WTC11 (cell line): ENCODE data around the gene RPL39L. TPM values are rescaled to one million over a fixed set of nuclear protein-coding genes. Genes with fewer than 3 reads are reported as not detected.
"Not testable (repeated sequence)": the region's sequence is repeated elsewhere in the genome, so short reads cannot be mapped to it uniquely, and the experiment has no call there.

Source experiments
- ATAC-seq: fragments of 200-7000 bp; cut with Tn5 transposase; 2 replicates; pipeline ENCODE4 v1.10.0; 2021; ENCODE audit warnings: mild to moderate bottlenecking, moderate library complexity
- CTCF ChIA-PET: fragments of 300-600 bp; sonication (Branson Sonifier 250); formaldehyde crosslinking; loops from one replicate; lab custom pipeline; 2021; ENCODE audit warnings: antibody characterized with exemption; lab: Charles Lee
- POLR2A ChIA-PET: fragments of 350-600 bp; sonication (Branson Sonifier 250); formaldehyde crosslinking; loops from one replicate; lab custom pipeline; 2021; ENCODE audit warnings: antibody characterized with exemption; lab: Charles Lee
- DNase-seq: peaks from one replicate; pipeline ENCODE4 v3.0.0; 2021; ENCODE audit warnings: low spot score
- H3K27ac Mint-ChIP-seq: 2 replicates; pipeline ENCODE4 v1.8.0; 2021; ENCODE audit warnings: mixed read lengths
- H3K27me3 Mint-ChIP-seq: 2 replicates; pipeline ENCODE4 v1.8.0; 2021; ENCODE audit warnings: low read depth, mild to moderate bottlenecking, moderate library complexity, mixed read lengths
- H3K36me3 Mint-ChIP-seq: 2 replicates; pipeline ENCODE4 v1.8.0; 2021; ENCODE audit warnings: mixed read lengths
- H3K4me1 Mint-ChIP-seq: 2 replicates; pipeline ENCODE4 v1.8.0; 2022; ENCODE audit warnings: mixed read lengths
- H3K4me3 Mint-ChIP-seq: 2 replicates; pipeline ENCODE4 v1.8.0; 2021; ENCODE audit warnings: mild to moderate bottlenecking, moderate library complexity, mixed read lengths
- H3K9me3 Mint-ChIP-seq: 2 replicates; pipeline ENCODE4 v1.8.0; 2021; ENCODE audit warnings: mixed read lengths
- AR ChIP-seq: fragments of 250-450 bp; sonication (Bioruptor Pico); IDR thresholded peaks from 2 replicates; pipeline ENCODE4 v1.9.0; 2021; ENCODE audit warnings: mild to moderate bottlenecking
- EMX1 ChIP-seq: fragments of 250-450 bp; sonication (Bioruptor Pico); IDR thresholded peaks from 2 replicates; pipeline ENCODE4 v1.8.0; 2021; ENCODE audit warnings: mild to moderate bottlenecking
- FOXP4 ChIP-seq: sonication (generic); formaldehyde crosslinking; IDR thresholded peaks from 2 replicates; pipeline ENCODE4 v1.8.0; 2022; ENCODE audit warnings: mild to moderate bottlenecking, missing genetic modification reagents
- NFATC4 ChIP-seq: fragments of 250-450 bp; sonication (Bioruptor Pico); IDR thresholded peaks from 2 replicates; pipeline ENCODE4 v1.9.0; 2021; ENCODE audit warnings: mild to moderate bottlenecking
- NR3C1 ChIP-seq: sonication (generic); formaldehyde crosslinking; conservative IDR thresholded peaks from 2 replicates; pipeline ENCODE4 v1.8.1; 2023; ENCODE audit warnings: low read depth, mild to moderate bottlenecking, missing genetic modification reagents
- OVOL2 ChIP-seq: fragments of 250-450 bp; sonication (Bioruptor Pico); IDR thresholded peaks from 2 replicates; pipeline ENCODE4 v1.9.0; 2021; ENCODE audit warnings: mild to moderate bottlenecking, borderline replicate concordance
- PRRX2 ChIP-seq: fragments of 250-450 bp; sonication (Bioruptor Pico); IDR thresholded peaks from 2 replicates; pipeline ENCODE4 v1.8.0; 2021; ENCODE audit warnings: mild to moderate bottlenecking
- SMAD4 ChIP-seq: sonication (generic); formaldehyde crosslinking; IDR thresholded peaks from 2 replicates; pipeline ENCODE4 v1.8.0; 2022; ENCODE audit warnings: mild to moderate bottlenecking, missing genetic modification reagents
- ZNF219 ChIP-seq: sonication (generic); formaldehyde crosslinking; IDR thresholded peaks from 2 replicates; pipeline ENCODE4 v1.8.0; 2023; ENCODE audit warnings: missing genetic modification reagents, mild to moderate bottlenecking, borderline replicate concordance
- ZNF425 ChIP-seq: fragments of 250-450 bp; sonication (Bioruptor Pico); conservative IDR thresholded peaks from 2 replicates; pipeline ENCODE4 v1.9.0; 2021; ENCODE audit warnings: mild to moderate bottlenecking
- ZNF532 ChIP-seq: fragments of 250-450 bp; sonication (Bioruptor Pico); IDR thresholded peaks from 2 replicates; pipeline ENCODE4 v1.9.0; 2021; ENCODE audit warnings: mild to moderate bottlenecking, borderline replicate concordance
- ZNF671 ChIP-seq: fragments of 250-450 bp; sonication (Bioruptor Pico); IDR thresholded peaks from 2 replicates; pipeline ENCODE4 v1.8.0; 2021; ENCODE audit warnings: mild to moderate bottlenecking
- total RNA-seq: library from RNA; stranded (reverse); gene quantifications from 3 replicates; pipeline ENCODE4 v1.2.3, GENCODE V29; 2021
- TF ChIP-seq, protein P1 (sequence below): sonication (generic); formaldehyde crosslinking; conservative IDR thresholded peaks from 2 replicates; pipeline ENCODE4 v1.8.1; 2023; ENCODE audit warnings: mild to moderate bottlenecking, low read depth, missing genetic modification reagents, moderate library complexity

RPL39L gene
- total RNA-seq, 1 experiment from 2014 or later, result 78.3 TPM

DNA sequence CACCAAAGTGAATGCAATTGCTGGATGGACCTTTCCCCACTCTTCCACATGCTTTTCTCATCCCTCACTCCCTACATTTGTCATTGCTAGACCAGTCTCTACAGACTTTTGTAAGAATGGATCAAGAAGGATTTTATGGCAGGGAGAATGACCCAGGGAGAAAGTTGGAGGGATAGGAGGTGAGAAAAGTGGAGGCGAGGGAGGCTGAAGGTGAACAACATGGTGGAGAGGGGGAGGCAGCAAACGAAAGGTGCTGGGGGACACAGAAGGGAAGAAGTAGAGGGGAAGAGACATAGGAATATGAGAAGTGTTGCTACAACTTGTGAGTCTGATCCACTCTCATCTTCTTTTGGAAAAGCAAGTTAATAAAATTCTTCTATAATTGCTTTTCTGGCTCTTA lies 33.6 kb upstream of the RPL39L start:
- peaks cover 66% of the 10 kb centered on the region for H3K4me1 Mint-ChIP-seq
- ChIA-PET CTCF (interaction anchor here (0.5 to 2.1 kb wide), 2 partner anchors 8 to 19 kb away, joined by 4 to 19 read pairs; no protein-coding TSS in a partner anchor), POLR2A (no interaction called here)
- H3K4me3 Mint-ChIP-seq, result peak overlapping the region; percentile 99
- ATAC-seq (no peak), DNase-seq (no peak)
- H3K9me3 Mint-ChIP-seq, result no peaks in the 10 kb centered on the region; the same call in 1 of the 2 replicates
- peak overlapping the region; percentile 89 for H3K27ac Mint-ChIP-seq
- peaks cover 72% of the 10 kb centered on the region for H3K36me3 Mint-ChIP-seq
- H3K27me3 Mint-ChIP-seq, result no peaks in the 10 kb centered on the region; the same call in none of the 2 replicates
- TF ChIP-seq AR (peak; percentile 51; the same call in 1 of the 2 replicates), OVOL2 (CRISPR knock-in tag) (no peak), ZNF219 (CRISPR knock-in tag) (no peak), ZNF425 (CRISPR knock-in tag) (0 out of 2 replicates have a peak, but pooled peaks have one; percentile 16), SMAD4 (CRISPR knock-in tag) (no peak), FOXP4 (CRISPR knock-in tag) (no peak), NR3C1 (CRISPR knock-in tag) (no peak), NFATC4 (CRISPR knock-in tag) (0 out of 2 replicates have a peak, but pooled peaks have one; percentile 13), PRRX2 (CRISPR knock-in tag) (0 out of 2 replicates have a peak, but pooled peaks have one; percentile 35)
- TF ChIP-seq, protein P1, sequence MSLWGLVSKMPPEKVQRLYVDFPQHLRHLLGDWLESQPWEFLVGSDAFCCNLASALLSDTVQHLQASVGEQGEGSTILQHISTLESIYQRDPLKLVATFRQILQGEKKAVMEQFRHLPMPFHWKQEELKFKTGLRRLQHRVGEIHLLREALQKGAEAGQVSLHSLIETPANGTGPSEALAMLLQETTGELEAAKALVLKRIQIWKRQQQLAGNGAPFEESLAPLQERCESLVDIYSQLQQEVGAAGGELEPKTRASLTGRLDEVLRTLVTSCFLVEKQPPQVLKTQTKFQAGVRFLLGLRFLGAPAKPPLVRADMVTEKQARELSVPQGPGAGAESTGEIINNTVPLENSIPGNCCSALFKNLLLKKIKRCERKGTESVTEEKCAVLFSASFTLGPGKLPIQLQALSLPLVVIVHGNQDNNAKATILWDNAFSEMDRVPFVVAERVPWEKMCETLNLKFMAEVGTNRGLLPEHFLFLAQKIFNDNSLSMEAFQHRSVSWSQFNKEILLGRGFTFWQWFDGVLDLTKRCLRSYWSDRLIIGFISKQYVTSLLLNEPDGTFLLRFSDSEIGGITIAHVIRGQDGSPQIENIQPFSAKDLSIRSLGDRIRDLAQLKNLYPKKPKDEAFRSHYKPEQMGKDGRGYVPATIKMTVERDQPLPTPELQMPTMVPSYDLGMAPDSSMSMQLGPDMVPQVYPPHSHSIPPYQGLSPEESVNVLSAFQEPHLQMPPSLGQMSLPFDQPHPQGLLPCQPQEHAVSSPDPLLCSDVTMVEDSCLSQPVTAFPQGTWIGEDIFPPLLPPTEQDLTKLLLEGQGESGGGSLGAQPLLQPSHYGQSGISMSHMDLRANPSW, result no peak

DNA sequence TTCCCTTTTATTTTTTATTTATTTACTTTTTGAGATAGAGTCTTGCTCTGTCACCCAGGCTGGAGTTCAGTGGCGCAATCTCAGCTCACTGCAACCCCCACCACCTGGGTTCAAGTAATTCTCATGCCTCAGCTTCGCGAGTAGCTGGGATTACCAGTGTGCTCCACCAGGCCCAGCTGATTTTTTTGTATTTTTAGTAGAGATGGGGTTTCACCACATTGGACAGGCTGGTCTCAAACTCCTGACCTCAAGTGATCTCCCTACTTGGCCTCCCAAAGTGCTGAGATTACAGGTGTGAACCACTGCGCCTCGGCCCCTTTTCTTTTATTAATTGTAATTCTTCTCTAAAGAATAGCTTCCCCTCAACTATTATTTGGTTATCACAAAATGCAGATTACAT lies 31.6 kb upstream of the RPL39L start:
- not testable (repeated sequence) for H3K27me3 Mint-ChIP-seq, DNase-seq, H3K4me3 Mint-ChIP-seq, H3K27ac Mint-ChIP-seq
- peaks cover 68% of the 10 kb centered on the region for H3K36me3 Mint-ChIP-seq
- ChIA-PET POLR2A (interaction anchor here (1.7 kb wide), 1 partner anchor 31 kb away, joined by 4 read pairs; the partner anchor contains the start of gene RPL39L), CTCF (interaction anchor here (1.2 kb wide), 1 partner anchor 322 kb away, joined by 3 read pairs; no protein-coding TSS in a partner anchor)
- H3K4me1 Mint-ChIP-seq, result peaks cover 73% of the 10 kb centered on the region
- peaks cover 10% of the 10 kb centered on the region for H3K9me3 Mint-ChIP-seq
- ATAC-seq, result peak; percentile 10
- peak; percentile 35; the same call in 1 of the 2 replicates for TF ChIP-seq EMX1
- TF ChIP-seq ZNF671, result peak; percentile 87; the same call in 1 of the 2 replicates
- peak; percentile 97 for TF ChIP-seq AR
- TF ChIP-seq ZNF425 (CRISPR knock-in tag), result peak; percentile 88
- peak; percentile 63 for TF ChIP-seq PRRX2 (CRISPR knock-in tag)
- TF ChIP-seq ZNF532 (CRISPR knock-in tag), result peak; percentile 53; the same call in 1 of the 2 replicates
